Measurements from ENCODE around the gene ZNF831.

ZNF831 gene

DNA sequence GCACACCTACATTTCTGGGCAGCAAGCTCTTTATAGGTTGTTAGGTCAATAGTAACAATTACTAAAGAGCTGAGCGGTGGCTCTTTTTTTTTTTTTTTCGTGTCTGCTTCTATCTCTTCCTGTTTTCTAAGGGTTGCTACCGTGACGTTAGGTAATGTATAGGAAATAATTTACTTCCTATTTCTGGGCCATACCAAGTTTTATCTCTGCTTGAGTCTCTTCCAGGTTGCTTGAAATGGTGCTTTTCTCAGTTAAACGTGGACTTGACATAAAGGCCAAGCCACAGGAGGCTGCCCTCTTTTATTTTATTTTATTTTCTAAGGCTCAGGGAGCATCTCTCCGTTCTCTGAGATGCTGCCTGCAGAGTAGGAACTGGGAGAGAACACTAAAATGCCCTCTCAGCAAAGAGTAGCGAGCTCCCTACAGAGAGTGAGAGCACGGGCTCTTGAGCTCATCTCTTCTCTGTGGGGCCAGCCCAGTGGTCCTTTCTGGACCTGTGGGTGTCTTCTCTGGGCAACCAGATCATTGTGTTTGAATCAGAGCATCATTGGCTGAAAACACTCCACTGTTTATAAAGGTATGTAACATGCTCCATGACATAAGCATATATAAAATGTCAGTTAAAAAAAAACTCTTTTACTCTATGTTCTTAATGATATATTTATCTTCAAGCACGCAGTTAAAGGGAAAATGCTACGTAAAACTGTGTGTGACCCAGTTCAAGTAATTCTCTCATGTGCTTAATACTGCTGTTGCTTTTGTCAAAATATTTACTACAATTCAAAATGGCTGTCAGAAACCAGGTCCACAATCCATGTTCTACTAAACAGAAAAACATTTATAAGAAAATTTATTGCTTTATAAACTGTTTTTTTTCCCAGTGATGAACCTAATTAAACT, at the start of gene ZNF831:
Gene ZNF831 (plus strand): TSS at position 191 of the 900 bp plus-strand sequence. CDS start 27,199 bp downstream, outside the sequence.
- FAIRE-seq = peak; percentile 90
- no peak for DNase-seq (ENCODE audit: insufficient read length, low spot score)

DNA sequence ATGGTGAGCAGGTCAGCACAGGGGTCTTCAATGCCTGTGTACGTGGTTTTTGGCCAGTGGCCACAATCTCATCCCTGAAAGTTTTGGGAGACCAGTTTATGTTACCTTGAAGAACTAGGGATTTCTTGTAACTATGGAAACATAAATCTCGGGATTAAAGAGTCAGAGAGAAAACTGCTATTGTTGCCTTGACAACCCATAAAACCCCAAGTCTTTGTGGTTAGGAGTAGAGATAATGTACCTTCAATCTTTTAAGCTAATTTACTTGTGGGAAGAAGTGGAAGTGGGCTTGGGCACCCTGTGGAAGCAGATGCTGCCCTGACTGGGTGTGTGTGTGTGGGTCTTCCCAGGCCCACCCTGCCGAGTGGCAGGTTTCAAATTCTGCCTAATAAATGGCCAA, 46.1 kb upstream of the ZNF831 start:
- FAIRE-seq = no peak
- no peak for DNase-seq (ENCODE audit: insufficient read length, low spot score)

DNA sequence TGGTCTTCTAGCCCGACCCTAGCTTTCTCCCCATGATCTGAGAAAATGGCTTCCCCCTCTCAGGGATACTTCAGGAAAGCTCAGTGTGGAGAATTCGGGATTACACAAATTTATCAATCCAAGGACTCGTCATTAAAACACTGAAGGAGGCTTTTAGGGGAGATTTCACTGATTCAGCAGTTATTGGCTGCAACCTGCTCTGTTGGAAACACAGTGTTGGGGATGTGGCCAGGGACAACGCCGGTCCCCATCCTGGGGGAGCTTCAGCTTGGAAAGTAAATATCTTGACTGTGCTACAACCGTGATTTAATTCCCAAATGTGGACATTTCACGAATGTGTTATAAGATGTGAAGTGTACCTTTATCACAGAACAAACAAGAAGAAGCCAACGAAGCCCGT, 44.8 kb upstream of the ZNF831 start:
- no peak for FAIRE-seq
- no peak for DNase-seq (ENCODE audit: insufficient read length, low spot score)

DNA sequence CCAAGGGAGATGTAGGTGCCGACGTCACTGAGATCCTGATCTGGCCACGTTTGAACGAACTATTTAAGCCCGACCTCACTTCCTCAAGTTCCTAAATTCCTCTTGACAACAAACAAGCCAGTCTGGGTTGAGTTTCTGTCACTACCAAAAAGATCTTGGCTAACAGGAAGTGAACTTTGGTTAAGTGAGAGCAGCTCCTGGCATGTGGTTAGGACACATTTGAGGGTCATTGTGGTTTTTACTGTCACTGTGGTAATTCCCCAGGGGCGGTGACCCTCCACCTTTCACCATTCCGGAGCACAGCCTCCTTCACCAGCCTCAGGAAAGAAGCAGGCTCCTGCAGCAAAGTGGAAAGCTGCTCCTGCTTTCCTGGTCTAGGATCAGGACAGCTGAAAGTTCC, 43.1 kb upstream of the ZNF831 start:
- FAIRE-seq = no peak

DNA sequence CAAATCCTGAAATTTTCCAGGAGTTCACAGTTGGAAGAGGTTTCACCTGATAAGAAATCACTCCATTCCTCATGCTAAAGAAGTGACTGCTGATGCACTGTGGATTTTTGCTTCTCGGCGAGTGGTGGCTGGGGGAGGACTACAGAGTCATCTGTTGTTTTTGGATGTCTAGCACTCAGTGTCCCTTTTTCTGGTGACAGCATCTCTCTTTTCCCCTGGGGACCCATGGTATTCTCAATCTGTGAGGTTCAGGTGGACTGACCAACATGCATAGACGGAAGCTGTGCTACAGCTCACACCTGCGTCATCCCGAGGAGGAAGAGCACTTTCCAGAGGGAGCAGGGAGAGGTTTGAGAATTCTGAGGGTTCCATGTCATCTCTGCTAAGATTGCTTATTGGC, 42.7 kb upstream of the ZNF831 start:
- FAIRE-seq (no peak), DNase-seq (ENCODE audit: insufficient read length, low spot score) (no peak)

More for the DNA sequence above, 43.1 kb upstream of the ZNF831 start:
- DNase-seq (ENCODE audit: insufficient read length, low spot score) = no peak

DNA sequence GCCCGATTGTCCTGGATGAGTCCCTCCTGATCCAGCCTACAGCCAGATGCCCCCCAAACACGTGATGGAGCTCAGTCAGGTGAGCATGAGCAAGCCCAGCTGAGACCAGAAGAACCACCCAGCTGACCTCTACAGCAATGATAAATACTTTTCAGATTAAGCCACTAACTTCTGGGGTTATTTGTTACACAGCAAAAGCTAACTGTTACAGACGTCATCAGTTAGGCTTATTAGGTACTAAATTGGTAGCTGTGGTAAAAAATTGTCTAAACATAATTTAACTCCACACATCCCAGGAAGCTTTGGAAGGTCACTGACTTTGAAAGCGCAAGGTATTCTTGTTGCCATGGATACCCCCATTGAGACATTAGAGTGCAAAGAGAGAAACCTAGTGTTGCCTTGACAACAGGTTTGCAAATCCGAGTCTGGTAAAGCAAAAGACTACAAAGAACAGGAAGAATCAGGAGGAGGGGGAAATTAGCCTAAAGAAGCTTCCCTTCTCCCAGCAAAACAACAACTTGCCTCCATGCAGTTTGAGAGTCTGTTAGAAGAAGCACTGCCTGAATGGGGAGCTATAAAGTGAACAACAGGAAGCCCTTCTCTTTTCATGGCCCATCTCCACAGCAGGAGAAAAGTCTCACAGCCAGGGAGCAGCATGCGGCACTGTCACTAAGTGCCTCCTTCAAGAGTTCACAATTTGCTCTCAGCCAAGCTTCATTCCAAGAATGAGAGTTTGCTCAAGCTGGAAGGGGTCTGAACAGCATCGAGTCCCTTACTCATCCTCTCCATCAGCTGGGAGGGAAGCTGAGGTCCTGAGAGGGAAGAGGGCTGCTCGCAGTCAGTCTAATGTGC, 41.7 kb upstream of the ZNF831 start:
- DNase-seq (ENCODE audit: insufficient read length, low spot score) (no peak), FAIRE-seq (no peak)

DNA sequence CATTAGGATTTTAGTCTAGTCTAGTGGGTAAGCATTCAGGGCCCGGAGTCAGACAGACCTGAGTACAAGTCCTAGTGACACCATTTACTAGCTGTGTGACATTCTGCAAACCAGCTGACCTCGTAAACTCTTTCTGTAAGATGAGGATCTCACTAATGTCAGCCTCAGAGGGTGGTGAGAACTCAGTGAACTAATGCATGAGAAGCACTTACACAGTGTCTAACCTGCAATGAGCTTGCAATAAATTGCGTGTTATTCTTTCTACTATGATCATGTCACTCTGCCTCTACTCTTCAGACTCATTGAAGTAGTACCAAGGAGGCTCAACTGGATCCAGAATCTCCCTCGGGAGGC, 41.1 kb upstream of the ZNF831 start:
- no peak for DNase-seq (ENCODE audit: insufficient read length, low spot score)
- no peak for FAIRE-seq

DNA sequence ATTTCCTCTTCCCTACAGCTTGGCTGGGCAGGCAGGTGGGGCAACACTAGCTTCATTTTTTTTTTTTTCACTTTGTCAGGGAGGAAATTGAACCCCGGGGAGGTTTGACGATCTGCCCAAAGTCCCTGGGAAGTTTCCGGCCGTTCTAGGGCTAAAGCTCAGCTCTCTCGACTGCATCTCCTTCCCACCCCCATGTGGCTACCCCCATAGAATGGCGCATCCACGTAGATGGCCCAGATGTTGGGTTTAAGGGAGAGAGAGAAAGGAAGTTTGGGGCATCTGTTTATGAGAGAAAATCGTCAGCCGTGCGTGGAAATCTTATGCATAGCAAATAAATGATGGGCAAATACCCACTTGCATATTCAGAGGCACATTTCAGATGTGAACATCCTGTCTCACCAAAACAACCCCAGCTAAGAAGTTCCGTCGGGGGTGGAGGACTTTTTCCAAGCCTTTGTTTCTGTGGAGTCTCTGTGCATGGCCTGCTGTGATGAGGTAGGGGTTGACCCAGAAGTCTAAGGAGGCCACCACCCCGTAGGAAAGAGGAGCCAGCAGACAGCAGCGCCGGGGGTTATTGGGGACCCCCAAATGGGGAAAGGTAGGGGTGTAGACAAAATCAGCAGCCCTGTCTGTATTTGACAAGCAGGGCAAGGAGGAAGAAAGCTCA, 40.5 kb upstream of the ZNF831 start:
- FAIRE-seq = peak; percentile 35
- DNase-seq (ENCODE audit: insufficient read length, low spot score) = no peak

DNA sequence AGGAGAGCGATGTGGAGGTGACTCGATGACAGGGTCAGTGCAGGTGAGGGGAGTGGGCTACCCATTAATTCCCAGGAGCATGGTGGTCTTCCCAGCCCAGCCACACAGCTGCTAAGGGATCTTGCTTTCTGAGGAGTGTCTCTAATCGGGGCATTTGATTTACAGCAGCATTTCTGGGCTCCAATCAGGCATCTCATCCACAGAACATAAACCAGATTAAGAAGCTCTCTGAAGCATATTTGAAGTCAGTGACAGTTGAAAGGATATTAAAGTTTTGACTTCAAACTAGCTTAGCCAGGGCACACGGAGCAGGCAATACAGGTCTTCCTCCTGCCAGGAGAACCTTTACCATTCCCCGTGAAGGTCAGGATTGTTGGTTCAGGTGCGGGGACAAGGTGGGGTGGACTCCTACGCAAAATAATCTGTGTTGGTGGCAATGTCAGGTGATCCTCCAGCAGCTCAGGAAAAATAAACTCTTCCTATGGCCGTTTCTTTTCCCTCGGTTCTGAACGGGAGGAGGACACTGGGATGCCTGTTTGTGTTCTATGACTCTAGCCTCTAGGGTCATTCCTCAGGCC, 39.9 kb upstream of the ZNF831 start:
- FAIRE-seq (no peak), DNase-seq (ENCODE audit: insufficient read length, low spot score) (no peak)

DNA sequence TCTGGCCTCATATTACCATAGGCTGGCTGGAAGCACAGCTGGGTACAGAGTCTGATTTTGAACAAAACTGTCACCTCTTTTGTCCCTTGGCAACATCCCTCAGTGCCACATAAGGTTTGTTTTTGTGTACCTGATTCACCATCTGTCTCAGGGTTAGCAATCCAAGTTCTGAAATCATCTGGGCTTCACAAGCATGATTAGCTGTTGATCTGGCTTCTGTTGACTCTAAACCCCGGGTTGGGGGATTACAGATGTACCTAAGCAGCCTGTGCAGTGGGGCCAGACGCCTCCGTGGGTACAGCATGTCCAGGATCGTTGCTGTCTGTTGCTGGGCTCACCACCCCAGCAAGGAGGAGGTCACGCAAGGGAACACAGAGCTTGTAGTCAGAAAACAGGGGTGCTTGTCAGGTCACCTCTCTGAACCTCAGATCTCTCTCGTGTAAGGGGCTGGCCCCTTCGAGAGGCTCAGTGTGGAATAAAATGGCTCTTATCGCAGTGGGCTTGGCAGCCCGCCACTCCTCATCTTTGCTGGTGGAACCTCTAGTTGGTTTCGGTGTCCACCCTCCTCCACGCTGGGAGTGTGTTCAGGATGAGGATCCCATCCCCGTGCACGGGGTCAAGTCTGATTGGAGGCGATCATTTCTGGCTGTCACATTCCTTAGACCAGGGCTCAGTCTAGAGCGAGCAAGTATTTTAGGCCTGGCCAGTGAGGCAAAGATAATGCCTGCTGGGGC, 39.2 kb upstream of the ZNF831 start:
- DNase-seq (ENCODE audit: insufficient read length, low spot score) (no peak), FAIRE-seq (no peak)

DNA sequence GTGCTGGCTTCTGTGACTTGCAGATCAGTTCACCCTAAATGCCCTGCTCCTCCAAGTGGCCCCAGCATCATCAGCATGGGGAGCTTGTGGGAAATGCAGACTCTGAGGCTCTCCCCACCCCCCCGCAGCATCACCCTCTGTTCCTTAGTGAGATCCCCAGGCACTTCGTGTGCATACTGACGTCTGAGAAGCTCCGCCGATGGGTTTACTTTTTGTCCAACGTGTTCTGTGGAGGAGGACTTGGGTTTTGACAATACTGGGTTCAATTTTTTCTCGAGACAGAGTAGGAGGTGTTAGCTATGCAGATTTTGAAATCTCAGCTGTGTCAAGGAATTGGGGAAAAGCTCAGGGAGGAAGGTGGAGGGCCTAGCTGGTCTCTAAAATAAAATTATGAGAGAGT, 38.3 kb upstream of the ZNF831 start:
- DNase-seq (ENCODE audit: insufficient read length, low spot score) (no peak), FAIRE-seq (no peak)

DNA sequence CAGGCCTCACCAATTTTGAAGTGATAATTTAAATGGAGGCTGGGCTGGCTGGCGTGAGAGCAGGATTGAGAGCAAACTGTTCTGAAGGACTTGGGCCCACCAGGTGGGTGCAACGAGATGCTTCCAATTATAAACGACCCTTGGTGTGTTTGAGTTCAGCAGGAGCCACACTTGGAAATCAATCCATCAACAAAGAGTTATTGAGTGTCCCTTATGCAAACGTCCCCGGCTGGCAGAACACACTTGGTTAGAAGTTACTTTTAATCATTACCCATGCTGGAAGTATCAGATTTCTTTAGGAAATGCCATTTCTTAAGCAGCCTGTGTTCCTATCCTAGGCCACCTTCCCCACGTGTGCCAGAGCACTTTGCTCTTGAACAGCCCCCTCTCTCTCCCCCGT, 37.8 kb upstream of the ZNF831 start:
- DNase-seq (ENCODE audit: insufficient read length, low spot score) (no peak), FAIRE-seq (no peak)

DNA sequence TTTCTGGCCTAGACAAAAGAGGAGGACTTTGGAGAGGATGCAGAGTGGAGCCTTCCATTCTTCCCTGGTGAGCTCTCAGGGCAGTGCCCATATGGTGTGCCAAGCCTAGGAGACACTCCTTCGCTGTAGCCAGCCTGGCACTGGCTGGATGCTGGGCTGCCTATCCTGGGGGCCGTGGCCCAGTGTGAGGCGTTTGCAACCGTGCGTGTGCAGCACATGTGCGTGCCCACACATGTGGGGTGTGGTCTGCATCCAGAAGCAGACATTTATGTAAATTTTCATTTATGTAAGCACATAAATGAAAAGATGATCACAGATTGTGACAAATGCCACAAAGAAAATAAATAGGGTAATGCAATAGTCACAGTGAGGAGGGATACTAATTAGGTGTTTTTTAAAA, 35.8 kb upstream of the ZNF831 start:
- no peak for FAIRE-seq

DNA sequence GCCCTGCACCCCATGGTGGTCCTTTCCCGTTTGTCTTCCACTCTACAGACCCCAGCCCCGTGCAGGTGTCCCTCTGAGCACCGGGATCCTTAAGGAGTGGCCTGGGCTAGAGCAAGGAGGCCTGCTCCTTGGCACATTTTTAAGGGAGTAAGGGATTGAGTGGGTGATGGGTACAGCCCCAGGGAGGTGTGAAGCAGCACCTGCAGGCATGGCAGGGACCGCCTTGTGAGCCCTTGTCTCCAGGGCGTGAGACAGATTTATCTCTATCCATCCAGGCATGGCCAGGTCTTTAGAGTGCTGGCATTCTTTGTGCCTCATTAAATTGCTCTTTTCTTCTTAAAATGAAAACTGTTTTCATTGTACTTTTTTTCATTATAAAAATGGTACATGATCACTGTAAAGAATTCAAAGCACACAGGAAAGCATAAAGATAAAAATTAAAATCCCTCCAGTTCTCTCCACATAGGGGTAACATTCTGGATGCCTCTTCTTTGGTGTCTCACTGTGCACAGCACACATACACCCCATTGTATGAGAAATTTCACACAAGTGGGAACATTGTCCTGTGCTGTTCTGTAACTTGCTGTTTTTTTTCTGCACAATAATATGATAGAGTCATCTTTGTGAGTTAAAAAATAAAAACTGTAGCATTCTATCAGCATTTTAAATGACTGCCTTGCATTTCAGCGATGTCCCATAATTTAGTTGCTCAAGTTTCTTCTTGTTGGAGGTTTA, 31.9 kb upstream of the ZNF831 start:
- no peak for FAIRE-seq
- DNase-seq (ENCODE audit: insufficient read length, low spot score) = no peak

More for the DNA sequence above, 35.8 kb upstream of the ZNF831 start:
- no peak for DNase-seq (ENCODE audit: insufficient read length, low spot score)

DNA sequence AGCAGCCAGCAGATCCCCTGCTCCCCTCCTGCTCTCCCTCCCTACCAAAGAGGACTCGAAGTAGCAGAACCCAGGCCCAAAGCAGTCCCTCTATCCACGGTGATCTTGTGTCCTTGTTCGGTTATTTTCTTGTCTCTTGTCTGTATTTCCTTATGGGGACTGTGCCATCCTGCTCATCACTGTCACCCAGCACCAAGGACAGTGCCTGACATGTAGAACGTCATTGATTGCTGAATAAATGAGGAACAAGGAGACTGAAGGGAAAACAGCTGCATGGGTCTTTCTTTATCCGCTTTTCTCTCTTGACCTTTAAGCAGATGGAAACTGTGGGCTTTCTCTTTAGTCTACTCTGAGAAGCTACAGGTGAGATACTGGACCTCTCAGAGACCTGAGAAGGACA, 29.4 kb upstream of the ZNF831 start:
- DNase-seq (ENCODE audit: insufficient read length, low spot score) (no peak), FAIRE-seq (no peak)

DNA sequence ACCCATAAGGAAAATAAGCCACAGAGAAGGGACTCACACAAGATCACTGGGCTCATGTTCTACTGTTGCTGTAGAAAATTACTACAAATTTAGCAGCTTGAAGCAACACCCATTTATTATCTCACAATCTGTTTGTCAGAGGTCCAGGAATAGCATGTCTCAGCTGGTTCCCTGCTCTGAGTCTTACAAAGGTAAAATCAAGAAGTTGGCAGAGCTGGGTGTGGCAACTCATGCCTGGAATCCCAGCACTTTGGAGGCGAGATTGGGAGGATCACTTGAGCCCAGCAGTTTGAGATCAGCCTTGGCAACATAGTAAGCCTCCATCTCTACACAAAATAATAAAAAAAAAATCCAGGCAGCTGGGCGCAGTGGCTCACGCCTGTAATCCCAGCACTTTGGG, 28.5 kb upstream of the ZNF831 start:
- FAIRE-seq = no peak

DNA sequence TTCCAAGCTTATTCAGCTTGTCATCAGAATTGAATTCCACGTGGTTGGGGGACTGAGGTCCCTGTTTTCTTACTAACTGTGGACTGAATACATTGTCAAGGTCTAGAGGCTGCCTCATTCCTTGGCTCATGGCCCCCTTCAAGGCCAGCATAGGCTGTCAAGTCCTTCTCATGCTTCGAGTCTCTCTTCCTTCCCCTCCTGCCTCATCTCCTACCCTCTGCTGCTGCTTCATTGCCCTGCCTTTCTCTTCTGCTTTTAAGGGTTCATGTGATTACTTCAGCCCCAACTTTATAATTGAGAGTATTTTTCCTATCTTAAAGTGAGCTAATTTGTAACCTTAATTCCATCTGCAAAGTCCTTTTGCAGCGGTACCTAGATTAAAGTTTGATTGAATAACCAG, 27.6 kb upstream of the ZNF831 start:
- FAIRE-seq (no peak), DNase-seq (ENCODE audit: insufficient read length, low spot score) (no peak)

More for the DNA sequence above, 28.5 kb upstream of the ZNF831 start:
- DNase-seq (ENCODE audit: insufficient read length, low spot score) = no peak

DNA sequence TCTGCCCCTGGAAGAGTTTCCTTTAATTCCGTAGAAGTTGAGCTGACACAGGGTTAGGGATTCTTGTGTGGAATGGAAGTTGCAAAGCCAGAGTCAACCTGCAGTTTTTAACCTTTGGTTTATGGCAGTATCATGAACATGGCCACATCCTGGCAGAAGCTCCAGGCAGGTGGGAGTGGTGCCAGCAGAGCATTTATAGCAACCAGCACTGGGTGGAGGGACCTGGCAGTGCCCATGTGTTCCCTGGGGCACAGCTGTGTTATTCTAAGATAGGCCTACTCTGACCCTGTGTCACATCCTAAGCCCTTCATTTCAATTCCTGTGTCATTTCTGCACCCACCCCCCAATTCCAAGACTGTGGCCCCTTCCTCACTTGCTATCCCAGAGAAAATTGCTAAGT, 26.1 kb upstream of the ZNF831 start:
- FAIRE-seq (no peak), DNase-seq (ENCODE audit: insufficient read length, low spot score) (no peak)

DNA sequence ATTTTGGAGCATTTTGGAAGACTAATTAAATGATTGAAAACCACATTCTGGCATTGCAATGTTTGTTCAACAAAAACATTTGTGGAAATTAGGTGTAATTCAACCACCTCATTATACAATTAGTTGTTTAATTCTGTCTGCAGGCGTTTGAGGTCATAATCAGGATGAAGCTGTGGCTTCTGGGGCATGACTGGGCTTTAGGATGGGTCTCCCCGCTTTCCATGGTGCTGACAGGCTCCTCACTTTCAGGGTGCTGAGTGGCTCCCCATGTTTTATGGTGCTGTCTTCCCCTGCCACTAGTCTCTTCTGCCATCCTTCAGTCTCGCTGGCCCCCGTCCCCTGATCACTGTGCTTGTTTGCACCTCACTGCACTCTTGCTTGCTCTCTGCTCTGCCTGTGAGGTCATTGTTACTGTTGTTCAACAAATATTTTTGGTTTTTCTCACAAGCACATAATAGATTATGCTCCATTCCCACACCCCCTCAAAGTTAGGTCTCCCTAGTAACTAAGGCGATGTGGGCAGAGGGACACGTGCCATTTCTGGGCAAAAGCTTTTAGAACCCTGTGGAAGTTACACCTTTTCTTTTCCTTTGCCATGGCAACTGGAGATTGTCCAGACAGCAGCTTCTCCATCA, 25.4 kb upstream of the ZNF831 start:
- DNase-seq (ENCODE audit: insufficient read length, low spot score) = no peak
- FAIRE-seq = no peak

All from GM19239 (cell line).